H1 (cell line): Measurements from ENCODE around the gene DEFB123. TPM values are rescaled to one million over a fixed set of nuclear protein-coding genes. Genes with fewer than 3 reads are reported as not detected.

Experiments used
- CTCF ChIA-PET: fragments of 300-600 bp; sonication (Branson Sonifier 250); formaldehyde crosslinking; loops from one replicate; lab custom pipeline; 2021; ENCODE audit not compliant: partially characterized antibody; lab: Charles Lee
- POLR2A ChIA-PET: fragments of 300-600 bp; sonication (Branson Sonifier 250); formaldehyde crosslinking; loops from one replicate; lab custom pipeline; 2021; ENCODE audit warnings: inconsistent platforms; ENCODE audit not compliant: partially characterized antibody; lab: Charles Lee
- DNase-seq, 2 experiments: peaks; one replicate each; pipeline versions ENCODE4 v3.0.0 to v3.0.0-alpha.2; 2010 to 2022; ENCODE audit warnings: low spot score in 2 of 2, low read depth in 1 of 2, mixed read lengths in 1 of 2
- FAIRE-seq: peaks from 2 replicates; lab custom pipeline; 2011; peaks lifted over from hg19 to GRCh38; lab: Jason Lieb, UNC
- H2AFZ ChIP-seq: 2 replicates; pipeline ENCODE4 v1.8.1; 2012; ENCODE audit warnings: low read length, inconsistent platforms
- H2AK5ac ChIP-seq: 2 replicates; pipeline ENCODE4 v1.6.1; 2013; ENCODE audit warnings: low read depth, low read length
- H2BK120ac ChIP-seq: replicated peaks from 2 replicates; pipeline ENCODE3; 2013; ENCODE audit warnings: low read depth, low read length, inconsistent platforms
- H2BK12ac ChIP-seq: 2 replicates; pipeline ENCODE4 v1.6.1; 2013; ENCODE audit warnings: low read depth, low read length
- H2BK15ac ChIP-seq: 2 replicates; pipeline ENCODE4 v1.6.1; 2013; ENCODE audit warnings: low read length
- H2BK20ac ChIP-seq: 2 replicates; pipeline ENCODE4 v1.6.1; 2013; ENCODE audit warnings: low read length
- H2BK5ac ChIP-seq: 2 replicates; pipeline ENCODE4 v1.6.1; 2013; ENCODE audit warnings: low read depth, low read length
- H3K14ac ChIP-seq: 2 replicates; pipeline ENCODE4 v1.6.1; 2013; ENCODE audit warnings: inconsistent platforms; ENCODE audit not compliant: insufficient read length
- H3K18ac ChIP-seq: 2 replicates; pipeline ENCODE4 v1.6.1; 2013; ENCODE audit warnings: low read length; ENCODE audit errors: extremely low read depth
- H3K23ac ChIP-seq: 2 replicates; pipeline ENCODE4 v1.6.1; 2013; ENCODE audit warnings: inconsistent platforms; ENCODE audit not compliant: insufficient read length
- H3K23me2 ChIP-seq: 2 replicates; pipeline ENCODE4 v1.6.1; 2013; ENCODE audit warnings: low read depth, low read length
- H3K27ac ChIP-seq: 2 replicates; pipeline ENCODE4 v1.6.1; 2011; ENCODE audit warnings: low read depth, low read length, inconsistent platforms
- H3K27me3 ChIP-seq, 4 experiments: replicated peaks in 1 of 4; 1 replicate in 1 of 4; 2 replicates in 3 of 4; pipeline versions ENCODE4 v1.6.1 to v1.8.1; 2011 to 2013; ENCODE audit warnings: low read length in 3 of 4, mild to moderate bottlenecking in 3 of 4, inconsistent platforms in 2 of 4, mixed read lengths in 2 of 4, moderate library complexity in 1 of 4; ENCODE audit not compliant: control insufficient read depth in 3 of 4, insufficient read depth in 3 of 4; ENCODE audit errors: extremely low read depth in 1 of 4
- H3K36me3 ChIP-seq, 4 experiments: 2 replicates each; pipeline versions ENCODE4 v1.6.1 to v1.8.1; 2011 to 2013; ENCODE audit warnings: mild to moderate bottlenecking in 4 of 4, low read length in 3 of 4, moderate library complexity in 2 of 4, control low read depth in 1 of 4, inconsistent platforms in 1 of 4; ENCODE audit not compliant: insufficient read depth in 4 of 4, control insufficient read depth in 2 of 4
- H3K4ac ChIP-seq: replicated peaks from 2 replicates; pipeline ENCODE3; 2013; ENCODE audit warnings: low read length, low read depth, mixed read lengths, inconsistent platforms; ENCODE audit not compliant: insufficient read length
- H3K4me1 ChIP-seq, 4 experiments: replicated peaks in 1 of 4; 1 replicate in 1 of 4; 2 replicates in 3 of 4; pipeline versions ENCODE4 v1.6.1 to v1.8.1; 2011 to 2013; ENCODE audit warnings: low read length in 3 of 4, inconsistent platforms in 2 of 4, mixed read lengths in 1 of 4; ENCODE audit not compliant: insufficient read depth in 4 of 4, control insufficient read depth in 3 of 4
- H3K4me2 ChIP-seq, 2 experiments: 2 replicates each; pipeline versions ENCODE4 v1.6.1 to v1.8.1; 2011 to 2013; ENCODE audit warnings: low read depth in 2 of 2, low read length in 2 of 2, control low read depth in 1 of 2, inconsistent platforms in 1 of 2, mild to moderate bottlenecking in 1 of 2; ENCODE audit not compliant: insufficient read depth in 1 of 2
- H3K4me3 ChIP-seq, 4 experiments: fragments of 200-600, 300-600 bp in 1 of 4; sonication (generic), shearing (Covaris generic), sonication (Bioruptor Twin) in 1 of 4; 2 replicates each; pipeline versions ENCODE4 v1.5.1 to v1.8.1; 2011 to 2016; ENCODE audit warnings: low read length in 4 of 4, low read depth in 3 of 4, control low read depth in 2 of 4, inconsistent platforms in 2 of 4, mild to moderate bottlenecking in 2 of 4, mixed read lengths in 1 of 4, moderate library complexity in 1 of 4; ENCODE audit not compliant: insufficient read depth in 2 of 4; ENCODE audit errors: extremely low read depth in 1 of 4
- H3K56ac ChIP-seq: replicated peaks from 2 replicates; pipeline ENCODE3; 2013; ENCODE audit warnings: low read depth, mild to moderate bottlenecking, mixed read lengths, low read length, inconsistent platforms; ENCODE audit not compliant: insufficient read length
- H3K79me1 ChIP-seq: 2 replicates; pipeline ENCODE4 v1.6.1; 2013; ENCODE audit warnings: low read depth, low read length, control low read depth
- H3K79me2 ChIP-seq, 2 experiments: 2 replicates each; pipeline versions ENCODE4 v1.6.1 to v1.8.1; 2012 to 2013; ENCODE audit warnings: low read length in 2 of 2, mild to moderate bottlenecking in 2 of 2, inconsistent platforms in 1 of 2; ENCODE audit not compliant: insufficient read depth in 2 of 2, control insufficient read depth in 1 of 2
- H3K9ac ChIP-seq, 4 experiments: replicated peaks in 1 of 4; 1 replicate in 1 of 4; 2 replicates in 3 of 4; pipeline versions ENCODE4 v1.6.1 to v1.8.1; 2011 to 2013; ENCODE audit warnings: low read depth in 3 of 4, low read length in 3 of 4, control low read depth in 2 of 4, mild to moderate bottlenecking in 2 of 4, moderate library complexity in 2 of 4, inconsistent platforms in 1 of 4; ENCODE audit errors: extremely low read depth in 1 of 4
- H3K9me3 ChIP-seq, 2 experiments: 2 replicates each; pipeline versions ENCODE4 v1.6.1 to v1.8.1; 2012 to 2013; ENCODE audit warnings: mild to moderate bottlenecking in 2 of 2, moderate library complexity in 2 of 2, control low read depth in 1 of 2, inconsistent platforms in 1 of 2, low read depth in 1 of 2, low read length in 1 of 2, mixed read lengths in 1 of 2; ENCODE audit not compliant: insufficient read depth in 2 of 2
- H4K20me1 ChIP-seq, 2 experiments: replicated peaks in 1 of 2; 2 replicates each; pipeline versions ENCODE3 to v1.8.1; 2011 to 2013; ENCODE audit warnings: inconsistent platforms in 2 of 2, low read length in 2 of 2, mild to moderate bottlenecking in 1 of 2; ENCODE audit not compliant: insufficient read depth in 2 of 2, control insufficient read depth in 1 of 2
- H4K5ac ChIP-seq: 2 replicates; pipeline ENCODE4 v1.6.1; 2013; ENCODE audit warnings: low read length, low read depth, mixed read lengths, inconsistent platforms; ENCODE audit not compliant: insufficient read length
- H4K8ac ChIP-seq: 2 replicates; pipeline ENCODE4 v1.8.0; 2013; ENCODE audit warnings: mild to moderate bottlenecking, moderate library complexity, low read length, inconsistent platforms; ENCODE audit not compliant: insufficient read depth; ENCODE audit errors: extremely low read depth
- H4K91ac ChIP-seq: replicated peaks from 2 replicates; pipeline ENCODE3; 2013; ENCODE audit warnings: low read length, mixed read lengths, inconsistent platforms; ENCODE audit not compliant: insufficient read length
- ASH2L ChIP-seq: fragments of 200-600, 300-600 bp; sonication (generic); IDR thresholded peaks from one replicate; pipeline ENCODE4 v1.7.1; 2017; ENCODE audit warnings: low read length
- CBX8 ChIP-seq: fragments of 300-800, 300-1000 bp; sonication (generic); IDR thresholded peaks from 2 replicates; pipeline ENCODE4 v1.7.1; 2016; ENCODE audit warnings: low read depth, low read length, borderline replicate concordance
- CHD1 ChIP-seq: IDR thresholded peaks from 2 replicates; pipeline ENCODE4 v1.6.1; 2012; ENCODE audit warnings: low read depth, low read length, improper control_type of control experiment
- GTF2F1 ChIP-seq: IDR thresholded peaks from 2 replicates; pipeline ENCODE4 v1.6.1; 2012; ENCODE audit warnings: low read depth, low read length, improper control_type of control experiment, borderline replicate concordance
- HDAC6 ChIP-seq: IDR thresholded peaks from one replicate; pipeline ENCODE4 v1.7.1; 2012; ENCODE audit warnings: low read depth, mild to moderate bottlenecking, inconsistent platforms, low read length, moderate library complexity
- KDM1A ChIP-seq: fragments of 200-600, 300-600 bp; sonication (generic); IDR thresholded peaks from 2 replicates; pipeline ENCODE4 v1.7.1; 2016; ENCODE audit warnings: mild to moderate bottlenecking, low read length, borderline replicate concordance
- POLR2AphosphoS5 ChIP-seq: IDR thresholded peaks from 2 replicates; pipeline ENCODE4 v1.6.1; 2011; ENCODE audit warnings: low read depth, low read length
- WGBS, 2 experiments: shearing (Covaris generic) in 1 of 2; methylation state at CpG; one replicate each; pipeline versions ENCODE4 v1.1.6 to v1.1.7; 2013 to 2015; ENCODE audit warnings: low lambda C conversion rate in 2 of 2, mixed read lengths in 2 of 2, inconsistent platforms in 1 of 2, low coverage in 1 of 2, missing lambda C conversion rate in 1 of 2; ENCODE audit not compliant: insufficient replicate concordance in 2 of 2, insufficient coverage in 1 of 2, insufficient read length in 1 of 2; ENCODE audit errors: extremely low coverage in 1 of 2, missing lambda C conversion rate in 1 of 2; 5-methylcytosine and 5-hydroxymethylcytosine counted together
- polyA plus RNA-seq, 7 experiments: library from polyadenylated mRNA; depleted of rRNA in 3 of 7; stranded (reverse) in 5 of 7; unstranded in 2 of 7; fragments of >200 nt in 5 of 7; fragments of 200-250 nt in 2 of 7; gene quantifications; 1 replicate in 5 of 7; 2 replicates in 1 of 7; 4 replicates in 1 of 7; pipeline versions ENCODE4 v1.2.1 to v1.2.3, GENCODE V29; 2011 to 2013; ENCODE audit warnings: missing spikeins in 2 of 7, mixed read lengths in 2 of 7
- total RNA-seq: library from RNA; stranded (reverse); fragmentation: NEBNext Ultra II Directional; extraction: Animal tissue kit (Norgen Biotek cat#: 25700); gene quantifications from 2 replicates; pipeline ENCODE4 v1.2.1, GENCODE V29; 2021

Gene DEFB123
- total and polyA plus RNA-seq, 2 of the 8 experiments (the other 6 are each of a cell fraction or from before 2014, with no cell fraction given): not detected

DNA sequence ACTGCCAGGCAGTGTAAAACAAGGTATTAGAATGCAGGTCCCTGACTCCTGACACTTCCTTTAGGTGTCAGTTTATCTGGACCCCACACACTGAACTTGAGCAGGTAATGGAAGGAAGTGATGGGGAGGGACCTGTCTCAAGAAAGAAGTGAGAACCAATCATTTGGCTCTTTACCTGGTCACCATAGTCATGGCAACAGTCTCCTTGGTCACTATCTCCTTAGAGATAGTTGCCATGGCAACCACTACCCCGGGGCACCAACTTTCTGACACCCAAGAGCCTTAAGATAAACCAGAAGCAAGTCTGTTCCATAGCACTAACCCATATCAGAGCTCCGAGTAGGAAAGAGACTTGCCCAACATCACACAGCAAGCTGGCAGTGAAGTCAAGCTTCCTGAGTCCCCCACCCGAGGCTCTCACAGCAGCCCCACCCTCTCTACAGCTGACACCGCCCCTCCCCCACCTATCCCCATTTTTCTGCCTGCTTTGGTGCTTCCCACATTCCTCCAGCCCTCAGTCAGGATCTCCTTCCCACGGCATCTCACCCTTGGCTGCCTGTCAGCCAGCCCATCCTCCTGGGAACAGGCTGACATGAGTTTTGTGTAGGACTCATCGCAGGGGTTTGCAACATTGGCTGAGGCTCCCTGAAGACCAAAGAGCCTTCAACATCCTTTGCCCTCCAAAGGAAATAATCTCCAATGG, 57.6 kb downstream of the DEFB123 start:
- 64% methylated on average over 6 of the region's 6 CpGs; no CpG with 5 or more reads in 1 of the 2 experiments for WGBS, 2 experiments
- H3K4me2 ChIP-seq: no peak overlapping the region
- H3K79me2 ChIP-seq: no peaks in the 10 kb centered on the region
- no peak overlapping the region for H2BK5ac ChIP-seq
- no peak overlapping the region for H3K27ac ChIP-seq
- H3K23ac ChIP-seq: no peak overlapping the region
- no peak overlapping the region for H3K14ac ChIP-seq
- H3K36me3 ChIP-seq: no peaks in the 10 kb centered on the region
- no peak overlapping the region for H3K9ac ChIP-seq
- H2BK120ac ChIP-seq: no peak overlapping the region
- no peak overlapping the region for H2BK15ac ChIP-seq
- DNase-seq (no peak), FAIRE-seq (no peak)
- H3K9me3 ChIP-seq: peaks cover 20 to 51% of the 10 kb centered on the region in 2 experiments
- H4K5ac ChIP-seq: no peak overlapping the region
- no peak overlapping the region for H3K4me3 ChIP-seq
- H4K91ac ChIP-seq: no peak overlapping the region
- H4K8ac ChIP-seq: no peak overlapping the region
- H2AK5ac ChIP-seq: no peak overlapping the region
- no peak overlapping the region for H2BK20ac ChIP-seq
- no peak overlapping the region for H3K18ac ChIP-seq
- no peaks in the 10 kb centered on the region for H3K23me2 ChIP-seq
- H3K4ac ChIP-seq: no peak overlapping the region
- CTCF ChIA-PET: interaction anchor here (0.5 kb wide), 1 partner anchor 183 kb away, joined by 4 read pairs; no protein-coding TSS in a partner anchor
- no peaks in the 10 kb centered on the region for H3K79me1 ChIP-seq
- H2AFZ ChIP-seq: no peak overlapping the region
- no peak overlapping the region for H3K56ac ChIP-seq
- H3K27me3 ChIP-seq: no peaks in the 10 kb centered on the region
- H4K20me1 ChIP-seq: no peaks in the 10 kb centered on the region
- POLR2A ChIA-PET: no interaction called here
- no peak overlapping the region for H2BK12ac ChIP-seq
- H3K4me1 ChIP-seq: no peaks in the 10 kb centered on the region
- no peak for TF ChIP-seq CHD1
- no peak for TF ChIP-seq ASH2L
- TF ChIP-seq KDM1A: no peak
- TF ChIP-seq CBX8: no peak
- TF ChIP-seq GTF2F1: no peak
- no peak for TF ChIP-seq POLR2AphosphoS5
- TF ChIP-seq HDAC6: no peak
